GM19397 (cell line): Measurements from ENCODE around the gene GAMT.
"Not testable (repeated sequence)": the region's sequence is repeated elsewhere in the genome, so short reads cannot be mapped to it uniquely, and the experiment has no call there.

ENCODE experiments used
- ATAC-seq: cut with Tn5 transposase; IDR thresholded peaks from one replicate; pipeline ENCODE4 v1.9.1; 2021; ENCODE audit warnings: mild to moderate bottlenecking, moderate library complexity; ENCODE audit not compliant: unreplicated experiment

The GAMT gene

DNA sequence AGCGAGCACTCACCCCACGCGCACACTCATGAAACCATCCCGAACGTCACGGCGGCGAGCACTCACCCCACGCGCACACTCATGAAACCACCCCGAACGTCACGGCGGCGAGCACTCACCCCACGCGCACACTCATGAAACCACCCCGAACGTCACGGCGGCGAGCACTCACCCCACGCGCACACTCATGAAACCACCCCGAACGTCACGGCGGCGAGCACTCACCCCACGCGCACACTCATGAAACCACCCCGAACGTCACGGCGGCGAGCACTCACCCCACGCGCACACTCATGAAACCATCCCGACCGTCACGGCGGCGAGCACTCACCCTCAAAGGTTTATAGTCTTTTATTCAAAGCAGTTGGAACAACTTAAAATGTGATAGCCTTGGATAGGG lies 18.7 kb upstream of the GAMT start:
- not testable (repeated sequence) for ATAC-seq

DNA sequence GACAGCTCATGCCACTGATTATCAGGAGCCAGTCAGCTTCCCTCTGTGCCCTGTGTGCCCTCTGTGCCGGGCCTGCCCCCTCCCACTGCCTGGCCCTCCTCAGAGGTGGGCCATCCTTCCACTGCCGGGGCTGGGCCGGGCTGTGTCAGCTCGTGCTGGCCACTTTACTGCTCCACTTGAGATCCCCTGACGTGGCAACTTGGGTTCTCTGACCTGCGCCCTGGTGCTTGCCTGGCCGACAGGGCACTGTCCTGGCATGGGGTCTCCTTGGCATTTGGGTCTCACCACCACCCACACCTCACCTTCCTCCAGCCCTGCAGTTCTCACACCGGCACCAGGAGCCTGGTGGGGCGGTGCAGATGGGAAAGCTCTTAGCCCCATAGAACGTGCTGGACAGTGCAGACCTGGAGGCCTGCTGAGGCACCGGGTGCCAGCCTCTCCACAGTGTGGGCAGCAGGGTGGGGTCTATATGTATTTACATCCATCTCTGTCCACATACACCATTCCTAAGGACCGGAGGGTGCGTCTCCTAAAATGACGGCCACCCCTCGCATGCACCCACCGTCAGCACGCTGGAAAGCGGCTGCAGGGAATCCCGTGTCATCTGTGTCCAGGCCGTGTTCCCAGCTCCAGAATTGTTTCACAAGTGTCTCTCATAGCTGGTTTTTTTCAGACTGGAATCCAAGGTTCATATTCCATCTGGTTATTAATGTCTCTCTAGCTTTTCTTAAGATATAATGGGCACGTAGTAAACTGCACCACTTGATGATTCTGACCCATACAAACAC lies 17.8 kb upstream of the GAMT start:
- ATAC-seq = no peak

DNA sequence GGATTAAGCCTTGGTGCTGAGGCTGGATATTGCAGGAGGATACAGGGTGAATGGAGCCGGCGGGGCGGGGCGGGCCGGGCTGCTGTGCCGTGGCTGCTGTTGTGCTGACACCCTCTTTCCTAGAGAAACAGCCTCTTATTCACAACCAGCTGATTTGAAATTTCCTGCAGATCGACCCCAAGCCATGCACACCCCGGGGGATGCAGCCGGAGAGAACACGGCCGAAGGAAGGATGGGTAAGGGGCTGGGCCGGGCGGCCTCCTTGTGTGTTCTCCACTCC lies 17.1 kb upstream of the GAMT start:
- ATAC-seq = no peak

DNA sequence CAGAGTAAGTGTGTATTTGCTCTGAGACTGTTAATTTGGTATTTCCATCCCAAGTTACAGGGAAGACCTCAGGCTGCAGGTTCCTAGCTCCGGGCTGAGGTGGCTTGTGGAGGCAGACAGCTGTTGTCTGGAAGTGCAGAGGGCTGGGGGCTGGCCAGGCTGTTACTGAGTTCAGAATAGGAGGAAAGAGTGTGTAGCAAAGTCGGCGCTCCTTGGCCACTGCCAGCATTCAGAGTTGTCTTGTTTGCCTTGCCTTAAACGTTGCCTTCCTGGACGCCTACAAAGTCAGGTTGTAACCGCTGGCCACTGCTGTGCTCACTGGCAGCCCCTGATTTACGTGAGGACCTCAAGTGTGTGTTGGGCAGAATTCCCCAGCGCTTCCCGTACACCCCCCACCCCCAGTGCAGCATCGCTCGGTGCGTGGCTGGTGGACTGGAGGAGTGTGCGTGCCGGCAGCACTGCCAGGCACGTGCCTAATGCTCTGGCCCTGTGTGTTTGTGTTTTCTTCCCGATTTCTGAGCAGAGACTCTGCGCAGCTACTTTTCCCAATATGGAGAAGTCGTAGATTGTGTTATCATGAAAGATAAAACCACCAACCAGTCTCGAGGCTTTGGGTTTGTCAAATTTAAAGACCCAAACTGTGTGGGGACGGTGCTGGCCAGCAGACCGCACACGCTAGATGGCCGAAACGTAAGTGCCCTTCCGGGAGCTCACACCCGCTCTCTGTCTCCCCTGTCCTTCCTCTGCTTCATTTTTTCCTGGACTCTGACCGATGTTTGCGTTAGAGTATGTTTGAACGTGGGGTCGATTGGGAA lies 16.5 kb upstream of the GAMT start:
- ATAC-seq = no peak

DNA sequence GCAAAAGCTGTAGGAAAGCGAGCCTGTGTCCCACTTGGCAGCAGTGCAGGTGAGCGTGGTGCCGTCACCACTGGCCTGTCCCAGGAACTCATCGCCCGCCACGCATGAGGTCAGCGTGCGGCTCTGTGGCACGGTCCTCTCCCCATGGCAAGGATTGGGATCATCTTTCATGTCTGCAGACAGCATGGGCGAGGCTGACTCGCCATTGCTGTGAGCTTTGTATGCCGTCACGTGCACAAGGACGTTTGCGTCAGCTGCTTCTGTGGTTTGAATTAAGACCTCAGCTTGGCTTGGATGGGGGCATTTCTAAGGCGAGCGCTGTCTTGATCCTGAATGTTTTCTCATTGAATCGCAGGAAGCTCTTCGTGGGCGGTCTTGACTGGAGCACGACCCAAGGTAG lies 15.8 kb upstream of the GAMT start:
- no peak for ATAC-seq

DNA sequence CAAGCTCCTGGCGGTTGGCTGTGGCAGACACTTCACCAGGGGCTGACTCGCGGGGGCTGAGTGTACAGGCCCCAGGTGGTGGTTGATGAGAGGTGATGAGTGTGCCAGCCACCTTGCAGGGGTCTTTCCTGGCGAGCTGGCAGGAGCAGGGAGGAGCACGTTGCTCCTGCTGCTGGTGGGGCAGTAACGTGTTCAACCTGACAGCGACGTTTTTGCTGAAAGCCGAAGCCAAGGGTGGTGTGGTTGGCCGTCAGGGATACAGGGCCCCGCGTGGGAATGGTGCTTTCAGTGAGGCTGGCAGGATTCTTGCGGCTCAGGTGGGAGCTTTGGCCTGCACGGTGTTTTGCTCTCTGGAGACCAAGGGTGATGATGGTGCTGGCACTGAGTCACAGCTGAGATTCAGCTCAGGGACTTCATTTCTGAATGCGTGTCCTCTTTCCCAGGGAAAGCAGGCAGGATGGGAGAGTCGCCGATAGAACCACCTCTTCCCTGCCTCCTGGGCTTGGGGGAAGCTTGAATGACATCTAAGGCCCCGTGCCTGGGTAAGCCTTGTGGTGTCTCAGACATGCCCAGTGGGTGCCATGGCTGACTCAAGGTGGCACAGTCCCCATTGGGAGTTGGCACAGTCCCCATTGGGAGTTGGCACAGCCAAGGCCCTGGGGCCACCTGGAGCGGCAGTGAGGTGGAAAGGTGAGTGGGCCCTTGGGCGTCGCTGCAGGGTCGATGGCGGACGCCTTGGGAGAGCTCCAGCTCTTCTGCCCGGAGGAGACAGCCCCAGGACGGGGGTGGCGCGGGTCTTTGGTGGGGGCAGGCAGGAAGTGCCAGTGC lies 14.9 kb upstream of the GAMT start:
- ATAC-seq = no peak

DNA sequence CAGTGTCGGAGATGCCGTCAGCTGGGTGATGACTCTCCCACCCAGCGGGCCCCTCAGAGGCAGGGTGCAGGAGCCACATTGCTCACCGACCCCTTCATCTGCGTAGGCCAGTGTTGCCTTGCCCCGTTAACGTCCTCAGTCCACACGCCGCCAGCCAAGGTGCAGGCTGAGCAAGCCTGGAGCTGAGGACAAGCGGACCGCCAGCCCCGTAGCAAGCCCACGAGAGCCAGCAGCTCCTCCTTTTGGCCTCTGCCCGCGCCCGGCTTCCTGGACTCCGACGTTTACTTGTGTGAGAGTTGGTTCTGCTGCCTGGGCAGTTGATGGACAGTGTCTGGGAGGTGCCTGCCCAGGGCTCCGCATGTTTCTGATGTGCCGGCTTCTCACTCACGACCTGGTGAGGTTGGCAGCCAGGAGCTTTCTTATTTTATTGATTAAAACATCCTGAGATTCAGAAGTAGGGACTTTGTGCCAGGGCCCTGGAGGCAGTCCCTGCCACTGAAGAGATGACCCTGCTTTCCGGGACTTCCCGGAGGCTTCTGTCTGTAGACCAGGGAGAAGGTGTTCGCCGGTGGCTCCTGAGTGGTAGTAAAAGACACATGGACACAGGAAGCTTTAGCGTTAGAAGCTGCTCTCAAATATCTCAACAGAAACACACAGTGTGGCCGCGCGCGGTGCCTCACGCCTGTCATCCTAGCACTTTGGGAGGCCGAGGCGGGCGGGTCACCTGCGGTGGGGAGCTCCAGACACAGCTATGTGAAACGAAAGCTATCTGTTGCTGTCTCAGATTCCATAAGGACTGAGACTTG lies 11.9 kb upstream of the GAMT start:
- ATAC-seq = no peak

DNA sequence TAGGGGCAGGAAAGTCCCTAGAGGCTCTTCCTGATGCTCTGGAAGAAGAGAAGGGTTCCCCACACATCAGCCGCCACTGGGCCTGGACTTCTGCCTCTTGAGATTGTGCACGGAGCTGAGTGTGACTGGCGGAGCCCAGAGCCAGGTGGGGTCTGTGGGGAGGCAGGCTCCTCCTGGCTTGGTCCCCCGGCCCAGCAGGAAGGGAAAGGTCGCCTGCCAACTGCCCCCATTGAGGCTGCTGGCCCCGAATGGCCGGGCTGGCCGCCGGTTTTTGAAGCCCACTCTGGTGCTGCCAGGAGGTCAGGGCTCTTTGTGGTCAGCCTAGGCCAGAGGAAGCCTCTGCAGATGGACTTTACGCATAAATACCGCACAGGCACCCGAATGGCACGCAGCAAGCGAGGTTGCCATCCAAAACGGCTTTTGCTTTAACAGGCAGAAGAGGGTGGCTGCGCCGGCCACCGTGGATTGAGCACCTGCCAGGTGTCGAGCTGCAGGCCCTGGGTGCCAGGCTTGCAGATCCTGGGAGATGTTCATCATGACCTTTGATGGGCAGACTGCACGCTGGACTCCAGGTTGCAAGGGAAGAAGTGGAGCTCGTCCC lies 11.1 kb upstream of the GAMT start:
- no peak for ATAC-seq

DNA sequence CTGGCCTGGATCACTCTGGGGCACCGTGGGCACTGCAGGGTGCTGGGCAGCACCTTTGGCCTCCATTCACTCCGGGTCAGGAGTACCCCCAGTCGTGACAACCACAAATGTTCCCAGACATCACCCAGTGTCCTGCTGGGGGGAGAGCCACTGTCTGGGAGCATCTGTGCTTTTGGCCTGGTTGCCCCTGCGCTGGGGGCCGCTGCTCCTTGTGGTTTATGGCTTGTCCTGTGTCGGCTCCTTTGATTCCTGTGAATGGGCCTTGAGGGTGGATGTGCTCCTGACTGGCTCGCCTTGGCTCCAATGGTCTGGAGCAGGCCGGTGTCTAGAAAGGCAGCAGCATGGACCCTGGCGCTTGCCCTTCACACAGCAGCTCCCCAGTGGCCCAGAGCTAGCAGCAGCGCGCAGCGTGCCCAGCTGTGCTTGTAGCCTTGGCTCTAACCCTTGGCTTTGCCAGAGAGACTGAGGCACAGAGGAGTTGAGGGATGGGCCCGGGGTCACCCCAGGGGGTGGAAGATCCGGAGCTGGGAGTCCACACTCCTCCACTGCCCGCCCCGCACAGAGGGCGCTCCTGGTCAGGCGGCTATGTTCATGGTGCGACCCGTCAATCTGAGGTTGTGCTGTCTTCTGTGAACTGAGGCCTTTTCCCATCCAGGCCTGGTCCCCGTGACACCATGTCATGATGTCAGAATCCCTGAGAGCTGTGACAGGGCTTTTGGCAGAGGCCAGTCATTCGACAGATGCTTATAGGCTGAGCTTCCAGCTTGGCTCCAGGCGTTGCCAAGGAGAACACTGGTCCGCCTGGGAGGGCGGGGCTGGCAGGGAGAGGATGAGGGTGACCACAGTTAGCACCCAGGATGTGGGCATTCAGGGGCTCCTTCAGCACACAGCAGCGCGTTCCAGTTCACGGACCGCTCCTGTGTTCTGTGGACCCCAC lies 10.2 kb upstream of the GAMT start:
- no peak for ATAC-seq

DNA sequence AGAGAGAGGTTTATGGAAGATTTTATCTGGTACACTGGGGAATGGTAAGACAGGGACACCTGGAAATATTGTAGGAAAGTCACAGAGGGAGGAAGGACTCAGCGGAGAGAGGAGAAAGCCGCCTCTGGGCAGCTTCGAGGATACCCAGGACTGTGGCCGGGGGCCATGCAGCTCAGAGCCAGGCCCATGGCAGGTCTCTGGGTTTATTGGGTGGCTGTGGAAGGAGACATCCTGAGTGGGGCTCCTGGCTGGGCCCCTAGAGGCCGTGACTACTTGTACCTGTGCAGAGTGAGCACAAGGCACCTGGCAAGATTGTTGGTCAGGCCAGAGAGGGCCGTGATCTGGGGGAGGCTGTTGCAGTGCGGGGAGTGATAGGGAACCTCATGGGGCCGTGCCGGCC lies 9.4 kb upstream of the GAMT start:
- ATAC-seq = no peak

DNA sequence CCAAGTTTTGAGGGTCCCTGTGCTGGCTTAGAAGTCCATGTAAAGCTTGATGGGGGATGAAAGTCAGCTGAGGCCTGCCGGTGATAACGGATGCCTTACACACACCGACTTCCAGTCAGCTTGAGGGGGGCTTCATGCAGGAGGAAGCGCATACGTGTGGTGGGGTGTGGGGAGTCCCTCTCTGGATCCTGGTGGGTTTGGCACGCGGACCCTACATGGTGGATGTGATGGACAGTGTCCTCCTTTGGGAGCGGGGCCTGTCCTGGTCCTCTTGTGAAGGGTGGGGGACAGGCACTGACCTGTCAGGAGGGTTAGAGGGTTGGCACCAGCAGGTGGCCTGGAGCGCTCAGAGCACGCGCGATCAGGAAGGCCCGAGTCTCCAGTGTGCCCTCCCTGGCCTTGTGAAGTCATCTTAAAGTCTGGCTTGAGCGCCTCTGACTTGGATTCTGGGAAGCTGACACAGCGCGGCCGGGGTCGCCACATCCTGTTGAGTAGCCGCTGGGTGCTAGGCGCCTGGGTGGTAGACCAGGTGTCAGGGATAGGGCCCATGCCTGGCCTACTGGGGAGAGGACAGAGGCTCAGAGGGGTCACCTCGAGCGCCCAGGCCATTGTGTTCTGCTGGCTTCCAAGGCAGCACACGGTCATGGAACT lies 8.9 kb upstream of the GAMT start:
- ATAC-seq = no peak

DNA sequence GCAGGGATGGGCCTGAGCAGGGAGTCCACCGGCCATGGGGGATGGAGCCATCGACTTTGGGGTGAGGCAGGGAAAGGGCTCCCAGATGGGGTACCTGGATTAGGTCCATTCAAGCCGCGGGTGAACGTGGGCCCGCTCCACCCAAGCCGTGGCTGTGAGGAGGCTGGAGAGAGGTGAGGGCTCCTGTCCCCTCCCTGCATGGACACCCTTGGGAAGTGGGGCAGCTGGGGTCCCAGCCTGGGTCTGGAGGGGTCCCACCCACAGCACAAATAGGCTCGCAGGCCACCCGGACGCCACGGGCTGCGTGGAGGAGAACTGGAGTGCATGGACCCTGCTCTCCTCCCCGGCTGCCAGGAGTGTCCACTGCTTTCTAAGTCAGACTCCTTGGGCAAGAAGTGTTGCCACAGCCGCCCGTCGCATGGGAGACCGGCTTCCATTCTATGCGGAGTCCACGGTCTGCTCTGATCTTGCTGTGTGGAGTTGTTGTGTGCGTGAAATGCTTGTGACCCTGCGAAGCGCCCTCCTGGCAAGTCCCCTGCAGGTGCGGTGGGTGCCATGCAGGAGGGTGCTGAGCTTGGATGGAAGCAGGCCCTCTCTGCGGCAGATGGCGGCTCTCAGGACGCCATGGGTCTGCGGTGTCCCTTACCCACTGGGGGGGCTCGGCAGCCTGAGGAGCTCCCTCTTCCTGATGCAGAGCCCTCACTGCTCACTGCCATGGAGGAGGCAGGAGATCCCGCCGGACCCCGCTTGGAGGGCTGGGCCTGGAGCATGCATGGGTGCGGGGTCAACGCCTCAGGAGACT lies 8.1 kb upstream of the GAMT start:
- ATAC-seq = no peak

DNA sequence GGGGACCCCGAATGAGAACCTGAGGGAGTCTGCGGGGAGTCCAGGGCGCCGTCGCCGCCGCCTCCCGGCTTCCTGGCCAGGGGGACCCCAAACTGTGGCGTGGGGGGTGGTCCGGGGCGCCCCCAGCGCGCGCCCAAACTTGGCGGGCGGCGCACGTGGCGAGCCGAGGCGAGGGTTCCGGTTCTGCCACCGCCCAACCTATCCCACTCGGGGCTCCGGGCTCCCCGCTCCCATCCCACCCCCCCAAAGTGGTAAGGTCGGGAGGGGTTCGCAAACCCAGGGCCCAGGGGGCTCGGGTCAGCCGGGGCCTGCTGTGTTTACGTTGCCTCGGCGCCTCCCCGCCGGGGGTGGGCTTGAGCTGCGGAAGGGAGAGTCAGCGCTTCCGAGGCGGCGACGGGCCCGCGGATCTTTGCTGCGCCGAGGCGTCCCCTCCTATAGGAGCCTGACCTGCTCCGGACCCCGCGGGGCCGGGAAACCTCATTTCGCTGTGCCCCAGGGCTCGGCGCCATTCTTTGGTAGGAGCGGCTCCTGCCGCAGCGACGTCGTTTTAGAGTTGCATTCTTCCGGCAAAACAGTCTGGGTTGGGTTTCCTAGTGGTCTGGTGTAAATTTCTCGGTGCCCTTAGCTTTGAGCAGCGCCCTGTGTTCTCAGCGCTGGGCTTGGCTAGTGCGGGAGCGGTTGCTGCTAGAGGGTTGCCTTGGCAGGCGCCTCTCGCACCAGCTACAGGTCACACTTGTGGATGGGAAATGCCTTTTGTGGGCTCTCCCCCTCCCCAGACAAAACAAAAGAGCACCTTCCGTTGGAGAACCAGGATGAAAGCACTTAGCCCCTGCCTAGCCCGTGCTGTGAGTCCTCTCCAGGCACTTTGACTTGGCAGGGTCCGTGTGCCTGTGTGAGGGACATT lies 7.2 kb upstream of the GAMT start:
- ATAC-seq = no peak

DNA sequence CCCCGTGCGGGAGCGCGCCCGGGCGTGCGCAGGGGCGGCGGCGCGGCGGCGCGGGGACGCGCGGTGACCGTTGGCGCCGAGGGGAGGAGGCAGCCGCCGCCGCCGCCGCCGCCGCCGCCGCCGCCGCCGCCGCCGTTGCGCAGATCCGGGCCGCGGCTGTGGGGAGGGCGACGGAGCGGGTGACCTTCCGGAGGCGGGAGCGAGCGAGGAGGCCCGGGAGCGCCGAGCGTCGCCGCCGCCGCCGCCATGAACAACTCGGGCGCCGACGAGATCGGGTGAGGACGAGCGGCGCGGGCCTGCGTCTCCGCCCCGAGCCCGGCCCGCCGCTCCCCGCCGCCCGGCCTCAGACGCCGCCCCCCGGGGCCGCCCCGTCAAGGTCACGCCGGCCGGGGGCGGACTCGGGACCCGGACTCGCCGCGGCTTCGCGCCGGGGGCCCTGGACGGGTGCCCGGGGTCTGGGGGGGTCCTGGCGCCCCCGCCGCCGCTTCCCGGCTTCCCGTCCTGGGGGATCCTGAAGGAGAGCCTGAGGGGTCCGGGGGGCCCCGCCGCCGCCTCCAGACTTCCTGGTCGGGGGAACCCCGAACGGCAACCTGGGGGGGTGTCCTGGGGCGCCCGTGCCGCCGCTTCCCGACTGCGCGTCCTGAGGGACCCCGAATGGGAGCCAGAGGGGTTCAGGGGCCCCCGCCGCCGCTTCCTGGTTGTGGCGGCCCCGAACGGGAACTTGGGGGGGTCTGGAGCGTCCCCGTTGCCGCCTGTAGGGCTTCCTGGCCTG lies 6.4 kb upstream of the GAMT start, which contains the start of gene DAZAP1:
TSS of gene DAZAP1 (plus strand) at position 59 of the 772 bp plus-strand sequence. CDS start at position 247, 188 bp downstream.
- no peak for ATAC-seq

DNA sequence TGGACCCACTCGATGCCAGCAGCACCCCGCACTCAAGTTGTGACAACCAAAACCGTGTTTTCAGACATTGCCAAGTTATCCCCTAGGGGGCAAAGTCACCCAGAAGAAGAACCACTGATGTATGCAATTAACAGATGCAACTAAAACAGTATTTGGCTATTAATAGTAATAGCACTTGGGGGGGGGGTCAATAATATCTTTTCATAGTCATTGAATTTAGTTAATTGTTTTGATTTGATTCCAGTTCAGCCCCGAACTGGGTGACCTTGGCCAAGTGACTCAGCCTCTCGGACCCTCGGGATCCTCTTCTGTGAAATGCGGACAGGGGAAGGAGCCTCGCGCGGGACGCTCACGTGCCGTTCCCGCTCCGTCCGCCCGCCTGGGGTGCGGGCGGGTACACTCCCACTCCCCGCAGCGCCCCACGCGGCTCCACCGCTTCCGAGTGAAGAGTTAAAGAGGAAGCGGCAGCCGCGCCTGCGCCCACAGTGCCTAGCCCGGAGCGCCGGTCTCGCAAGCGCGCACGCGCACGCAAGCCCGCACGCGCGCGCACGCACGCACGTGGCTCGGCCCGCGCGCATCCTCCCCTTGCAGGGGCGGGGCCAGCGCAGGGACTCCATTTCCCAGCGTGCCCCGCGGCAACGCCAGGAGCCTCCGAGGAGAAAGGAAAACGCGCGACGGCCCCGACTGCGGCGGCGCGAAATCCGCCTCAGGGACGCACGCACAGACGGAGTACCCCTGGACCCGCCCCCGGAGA lies 5.6 kb upstream of the GAMT start:
- peak; percentile 83 for ATAC-seq
